Daoy (cell line): ENCODE measurements around the gene COMMD9. TPM values are rescaled to one million over a fixed set of nuclear protein-coding genes. Genes with fewer than 3 reads are reported as not detected.

ENCODE experiments used
- DNase-seq: peaks from one replicate; pipeline ENCODE4 v3.0.0-alpha.2; 2015; ENCODE audit warnings: low read depth
- total RNA-seq: library from RNA; depleted of rRNA; stranded (reverse); fragments of >200 nt; shearing (Covaris generic); gene quantifications from 2 replicates; pipeline ENCODE4 v1.2.3, GENCODE V29; 2014

The COMMD9 gene
- total RNA-seq, 1 experiment from 2014 or later, result 43.5 TPM

DNA sequence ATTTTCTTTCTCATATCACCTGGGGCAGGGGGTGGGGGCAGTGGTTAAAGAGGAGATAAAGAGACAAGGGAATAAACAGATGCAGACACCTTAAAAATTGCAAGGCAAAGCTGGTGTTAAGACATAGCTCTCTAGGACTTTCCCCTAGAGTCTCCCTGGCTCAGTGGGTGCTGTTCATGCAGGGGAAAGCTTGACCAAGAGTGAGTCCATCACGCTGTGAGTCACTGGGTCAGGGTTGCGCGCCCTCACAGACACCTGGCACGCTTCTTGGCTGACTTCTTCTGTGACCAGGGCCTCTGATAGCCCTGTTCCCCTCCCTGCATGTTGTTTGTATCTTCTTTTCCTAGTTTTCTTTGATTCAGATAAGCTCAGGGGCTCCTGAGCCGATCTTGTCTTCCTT, 31.9 kb downstream of the COMMD9 start:
- no peak for DNase-seq

DNA sequence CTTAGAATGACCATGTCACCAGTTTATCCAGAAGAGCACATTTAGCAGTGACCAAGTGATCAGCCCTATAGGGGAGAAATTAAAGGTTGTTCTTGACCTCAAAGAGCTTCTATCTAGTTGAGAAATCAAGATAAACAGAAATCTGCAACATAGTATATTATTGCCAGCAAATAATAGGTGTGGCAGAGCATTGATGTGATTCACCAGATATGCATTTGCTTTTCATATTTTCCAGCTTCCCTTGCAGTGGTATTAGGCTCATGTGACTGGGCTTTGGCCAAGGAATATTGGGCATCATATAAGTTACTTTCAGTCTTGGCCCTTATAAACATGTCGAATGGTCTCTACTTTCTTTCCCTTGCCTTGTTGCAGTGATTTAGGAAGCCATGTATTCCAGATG, 34.5 kb downstream of the COMMD9 start:
- DNase-seq, result no peak

DNA sequence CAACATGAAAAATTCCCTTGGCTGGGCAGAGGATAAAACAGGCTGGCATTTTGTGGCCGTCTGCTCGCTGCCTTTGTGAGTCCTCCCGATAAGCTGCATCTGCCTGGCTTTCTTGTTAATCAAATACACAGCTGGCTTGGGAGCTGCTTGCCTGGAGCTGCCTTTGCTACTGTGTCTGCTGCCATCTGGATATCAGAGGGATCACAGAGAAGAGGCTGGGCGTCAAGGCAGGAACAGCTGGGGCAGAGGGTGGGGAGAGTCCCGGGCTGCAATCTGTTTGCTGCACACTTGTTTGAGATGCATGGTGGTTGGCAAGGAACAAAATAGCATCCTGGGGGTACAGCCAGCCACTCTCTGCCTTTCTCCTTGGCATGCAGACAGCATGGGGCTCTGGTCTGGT, 36.0 kb downstream of the COMMD9 start:
- no peak for DNase-seq

DNA sequence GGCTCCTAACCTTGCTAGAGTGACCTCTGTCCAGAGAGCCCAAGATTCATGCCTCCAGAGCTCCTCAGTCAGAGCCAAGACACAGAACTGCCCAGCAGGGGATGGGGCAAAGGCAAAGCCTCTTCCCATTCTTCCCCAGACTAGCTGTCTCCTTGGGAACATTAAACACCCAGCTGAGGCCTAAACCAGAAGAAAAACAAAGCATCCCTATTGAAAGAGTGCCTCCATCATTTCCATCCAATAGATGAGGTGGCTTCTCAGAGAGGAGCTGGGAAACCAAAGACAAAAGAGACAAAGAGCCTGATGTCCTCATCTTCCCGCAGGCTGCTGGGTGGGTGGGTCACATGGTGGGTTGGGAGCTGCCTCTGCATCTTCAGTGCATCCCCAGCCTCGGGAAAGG, 37.4 kb downstream of the COMMD9 start:
- DNase-seq, result no peak

DNA sequence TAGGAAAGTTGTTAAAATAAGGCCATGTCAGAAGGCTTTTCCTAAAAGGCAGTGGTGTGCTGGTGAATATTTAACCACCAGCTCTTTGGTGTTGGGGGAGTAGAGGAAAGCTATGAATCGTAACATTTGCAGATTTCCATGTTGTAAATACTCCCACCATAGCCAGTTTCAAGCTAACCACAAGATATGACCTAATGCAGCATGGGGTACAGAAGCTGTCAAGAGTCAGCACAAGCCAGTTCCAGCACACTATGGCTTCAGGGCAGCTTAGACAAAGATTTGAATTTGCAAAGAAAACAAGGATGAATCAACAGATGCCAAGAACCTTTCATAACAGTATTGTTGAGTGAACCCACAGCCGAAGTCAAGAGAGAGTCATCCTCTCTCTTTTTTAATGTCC, 40.0 kb downstream of the COMMD9 start:
- DNase-seq, result peak; percentile 83

DNA sequence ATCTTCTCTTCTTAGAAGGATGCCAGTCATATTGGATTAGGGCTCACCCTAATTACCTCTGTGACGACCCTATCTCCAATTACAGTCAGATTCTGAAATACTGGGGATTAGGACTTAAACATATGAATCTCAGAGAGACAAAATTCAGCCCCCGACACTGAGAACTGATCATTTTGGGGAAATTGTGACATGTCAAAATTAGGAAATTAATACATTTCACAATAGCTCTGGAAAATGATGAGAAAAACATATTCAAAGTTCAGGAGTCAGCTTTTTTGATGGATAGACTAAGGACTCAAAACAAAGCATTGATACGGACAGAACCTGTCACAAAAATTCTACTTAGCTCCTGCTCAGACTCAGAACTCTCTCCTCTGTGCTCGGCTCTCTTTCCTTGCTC, 40.8 kb downstream of the COMMD9 start:
- no peak for DNase-seq

DNA sequence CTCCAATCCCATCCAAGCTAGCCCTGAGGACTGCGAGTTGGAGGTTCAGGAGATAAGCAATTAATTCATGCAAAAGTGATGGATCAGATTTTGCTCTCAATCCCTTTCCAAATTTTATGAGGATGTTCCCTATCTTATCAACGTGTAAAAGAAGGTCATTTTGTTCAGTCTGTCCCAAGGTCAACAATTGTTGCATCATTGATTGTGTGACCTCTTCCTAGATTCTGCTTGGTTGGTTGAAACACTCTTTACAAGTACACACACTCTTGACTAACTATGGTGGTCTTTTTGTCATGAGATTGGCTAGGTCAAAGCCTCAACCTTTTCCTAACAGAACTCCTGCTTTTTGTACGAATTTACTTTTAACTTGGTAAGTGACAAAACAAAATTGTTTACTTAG, 41.7 kb downstream of the COMMD9 start:
- no peak for DNase-seq

DNA sequence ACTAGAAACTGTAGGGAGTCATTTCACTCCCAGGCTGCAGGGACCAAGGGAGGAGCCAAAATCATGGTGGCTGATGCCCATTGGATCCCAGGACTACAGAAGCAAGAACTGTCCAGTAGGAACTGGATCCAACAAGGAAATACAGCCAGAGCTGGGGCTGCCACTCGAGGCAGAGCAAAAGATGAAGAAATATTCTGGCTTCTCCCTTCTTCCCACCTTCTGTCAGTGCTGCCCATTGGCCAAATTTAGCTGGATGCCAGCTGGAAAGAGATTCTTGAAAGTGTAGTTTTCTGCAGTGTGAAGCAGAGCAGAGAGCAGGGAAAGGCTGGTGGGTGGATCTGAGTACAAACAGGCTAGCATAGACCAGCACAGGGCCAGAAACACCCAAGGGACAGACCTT, 45.6 kb downstream of the COMMD9 start:
- no peak for DNase-seq

DNA sequence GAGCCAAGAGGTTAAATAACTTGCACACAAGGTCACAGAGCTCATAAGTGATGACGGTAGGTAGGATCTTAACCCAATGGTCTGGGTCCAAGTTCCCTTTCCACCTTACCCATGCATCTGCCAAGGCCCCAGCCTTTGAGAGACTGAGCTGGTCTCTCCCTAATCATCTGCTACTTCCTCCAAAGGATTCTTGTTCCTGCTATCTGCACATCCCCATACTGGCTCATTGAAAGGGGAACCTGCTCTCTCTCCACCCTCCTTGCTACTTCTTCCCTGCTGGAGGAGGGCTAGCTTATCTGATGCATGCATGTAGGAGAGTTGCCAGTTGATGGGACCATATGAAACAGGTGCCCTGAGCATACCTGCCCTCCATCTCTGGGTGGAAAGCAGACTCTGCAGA, 47.7 kb downstream of the COMMD9 start:
- no peak for DNase-seq

DNA sequence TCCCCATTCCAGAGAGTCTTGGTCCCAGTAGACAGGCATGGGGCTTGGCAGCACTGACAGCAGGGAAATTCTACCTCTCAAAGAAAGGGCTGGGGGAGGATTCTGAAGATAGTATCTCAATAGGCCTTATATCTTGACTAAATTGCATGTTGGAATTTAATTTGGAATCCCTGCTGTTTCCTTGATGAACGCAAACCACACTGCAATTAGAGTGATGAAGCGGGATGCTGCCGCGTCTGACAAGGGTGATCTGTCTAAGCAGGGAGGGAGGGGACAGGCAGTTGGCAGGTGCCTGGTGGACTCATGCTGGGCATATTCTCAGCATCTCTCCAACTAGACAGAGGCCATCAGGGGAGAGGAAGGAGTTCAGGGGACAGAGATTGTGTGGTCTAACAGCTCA, 48.4 kb downstream of the COMMD9 start:
- no peak for DNase-seq

DNA sequence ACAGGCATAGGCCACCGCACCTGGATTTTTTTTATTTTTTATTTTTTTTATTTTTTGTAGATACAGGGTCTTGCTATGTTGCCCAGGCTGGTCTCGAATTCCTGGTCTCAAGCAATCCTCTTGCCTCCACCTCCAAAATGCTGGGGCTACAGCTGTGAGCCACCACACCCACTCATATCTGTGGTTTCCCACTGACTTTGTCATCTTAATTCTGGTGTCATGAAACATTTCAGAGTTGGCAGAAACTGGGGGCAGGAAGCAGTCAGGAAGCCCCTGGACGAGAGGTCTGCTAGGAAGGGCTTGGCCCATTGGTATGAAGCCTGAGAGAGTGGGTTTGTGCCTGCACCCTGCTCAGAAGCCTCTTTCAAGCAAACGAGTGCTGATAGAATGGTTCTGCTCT, 49.1 kb downstream of the COMMD9 start:
- DNase-seq, result peak; percentile 30

DNA sequence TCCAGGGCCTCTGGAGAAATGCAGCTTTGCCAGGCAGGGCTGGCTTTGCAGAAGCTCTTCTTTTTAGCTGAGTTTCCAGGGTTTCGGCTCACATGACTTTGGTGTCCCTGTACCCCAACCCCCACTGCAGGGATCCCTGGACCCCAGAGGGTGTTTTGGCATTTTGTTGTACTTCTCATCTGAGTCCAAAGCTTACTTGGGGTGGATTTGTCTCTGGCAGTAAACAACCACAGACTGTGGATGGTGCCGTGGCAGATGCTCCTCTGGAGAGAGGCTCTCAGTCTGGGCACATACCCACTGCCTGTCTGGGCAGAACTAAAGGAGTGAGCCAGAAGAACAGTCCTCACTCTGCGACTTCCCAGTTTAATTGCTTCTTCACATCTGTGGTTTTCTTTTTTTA, 49.6 kb downstream of the COMMD9 start:
- no peak for DNase-seq

DNA sequence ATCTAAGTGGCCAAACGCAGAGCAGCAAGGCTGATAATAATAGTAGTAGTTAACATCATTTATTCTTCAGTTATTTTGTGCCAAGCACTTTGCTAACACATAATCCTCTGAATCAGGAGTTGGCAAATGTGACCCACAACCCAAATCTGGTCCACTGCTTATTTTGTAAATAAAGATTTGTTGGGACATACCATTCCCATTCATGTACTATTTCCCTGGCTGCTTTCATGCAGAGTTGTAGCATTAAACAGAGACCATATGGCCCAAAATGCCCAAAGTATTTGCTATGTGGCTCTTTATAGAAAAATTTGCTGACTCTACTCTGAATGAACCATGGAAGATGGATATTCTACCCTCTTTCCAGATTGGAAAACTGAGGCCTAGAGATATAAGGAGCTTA, 50.3 kb downstream of the COMMD9 start:
- DNase-seq, result no peak

DNA sequence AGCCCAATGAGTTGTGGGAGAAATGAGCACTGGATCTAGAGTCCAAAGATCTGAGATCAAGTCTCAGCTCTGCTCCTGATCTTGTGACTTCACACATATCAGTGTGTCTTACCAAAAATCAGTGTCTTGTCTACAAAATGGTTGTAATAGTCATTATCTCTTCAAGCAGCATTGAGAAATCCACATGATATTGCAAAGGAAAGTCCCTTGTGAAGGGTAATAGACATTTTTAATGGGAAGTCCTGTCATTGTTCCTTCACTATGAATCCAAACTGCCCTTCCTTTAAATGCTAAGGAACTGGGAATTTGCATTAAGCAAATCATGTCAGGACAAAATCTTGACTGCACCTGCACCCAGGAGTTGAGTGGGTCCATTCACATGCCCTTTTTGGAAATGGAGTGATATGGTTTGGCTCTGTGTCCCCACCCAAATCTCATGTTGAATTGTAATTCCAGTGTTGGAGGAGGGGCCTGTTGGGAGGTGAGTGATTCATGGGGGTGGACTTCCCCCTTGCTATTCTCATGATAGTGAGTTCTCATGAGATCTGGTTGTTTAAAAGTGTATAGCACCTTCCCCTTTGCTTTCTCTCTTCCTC, 51.1 kb downstream of the COMMD9 start:
- DNase-seq, result no peak

DNA sequence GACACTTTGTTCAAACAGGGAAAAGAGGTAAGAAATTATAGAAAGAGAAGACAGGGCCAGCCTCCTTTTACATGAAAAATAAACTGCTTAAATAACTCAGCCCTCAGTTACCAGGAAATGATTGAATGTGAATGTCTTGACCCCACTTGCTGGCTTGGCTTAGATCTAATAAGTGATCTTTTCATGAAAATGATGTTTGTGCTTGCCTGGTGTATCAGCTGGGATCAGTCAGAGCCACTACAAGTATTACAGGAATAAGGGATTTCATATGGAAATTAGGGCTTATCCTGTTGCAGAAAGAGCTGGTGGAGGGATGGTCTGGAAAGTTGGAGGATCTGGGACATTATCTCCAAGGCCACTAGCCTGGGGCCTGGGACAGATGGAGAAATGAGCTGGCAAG, 51.8 kb downstream of the COMMD9 start:
- DNase-seq, result no peak

DNA sequence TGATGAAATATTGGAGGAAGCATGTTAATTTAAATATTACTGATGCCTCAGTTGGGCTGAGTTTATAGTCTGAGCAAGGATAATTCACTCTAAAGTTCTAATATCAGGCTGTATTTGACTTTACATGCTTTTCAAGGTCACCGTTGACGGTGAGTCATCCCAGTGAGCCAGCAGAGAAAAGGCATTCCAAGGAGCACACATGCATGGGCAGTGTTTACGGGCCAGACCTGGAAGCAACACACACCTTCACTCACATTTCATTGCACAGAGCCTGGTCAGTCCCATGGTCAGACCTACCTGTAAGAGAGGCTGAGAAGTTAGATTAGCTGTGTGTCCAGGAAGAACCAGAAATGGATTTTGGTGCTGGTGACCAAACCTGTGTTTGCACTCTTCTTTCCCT, 53.5 kb downstream of the COMMD9 start:
- no peak for DNase-seq

DNA sequence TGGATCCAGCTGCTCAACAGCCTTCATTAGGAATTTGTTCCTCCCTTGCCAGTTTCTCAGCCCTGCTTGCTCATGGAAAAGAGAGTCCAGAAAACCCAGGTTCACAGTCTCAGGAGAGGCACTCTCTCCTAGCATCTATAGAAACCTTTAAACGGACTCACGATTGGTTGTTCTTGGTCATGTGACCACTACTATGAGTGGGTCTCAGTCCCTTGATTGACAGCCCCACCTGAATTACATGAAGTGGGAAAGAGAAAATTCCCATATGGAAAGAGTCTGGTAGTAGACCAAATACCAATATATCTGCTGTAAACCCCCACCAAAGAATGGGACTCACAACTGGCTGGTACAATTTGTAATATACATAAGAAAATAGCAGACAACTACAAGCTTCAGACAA, 54.4 kb downstream of the COMMD9 start:
- DNase-seq, result no peak

DNA sequence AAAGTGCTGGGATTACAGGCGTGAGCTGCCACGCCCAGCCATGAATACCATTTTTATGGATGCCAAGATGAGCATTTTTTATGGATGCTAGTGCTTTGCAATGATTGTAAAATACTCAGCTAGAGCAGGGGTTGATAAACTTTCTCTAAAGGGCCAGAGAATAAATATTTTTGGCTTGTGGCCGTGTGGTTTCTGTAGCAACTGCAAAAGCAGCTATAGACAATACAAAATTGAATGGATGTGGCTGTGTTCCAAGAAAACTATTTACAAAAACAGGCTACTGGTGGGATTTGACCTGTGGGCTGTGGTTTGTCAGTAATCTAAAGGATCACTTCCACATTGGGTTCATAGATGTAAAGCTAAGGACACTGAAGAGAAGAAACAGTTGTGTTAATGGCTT, 56.0 kb downstream of the COMMD9 start:
- no peak for DNase-seq

DNA sequence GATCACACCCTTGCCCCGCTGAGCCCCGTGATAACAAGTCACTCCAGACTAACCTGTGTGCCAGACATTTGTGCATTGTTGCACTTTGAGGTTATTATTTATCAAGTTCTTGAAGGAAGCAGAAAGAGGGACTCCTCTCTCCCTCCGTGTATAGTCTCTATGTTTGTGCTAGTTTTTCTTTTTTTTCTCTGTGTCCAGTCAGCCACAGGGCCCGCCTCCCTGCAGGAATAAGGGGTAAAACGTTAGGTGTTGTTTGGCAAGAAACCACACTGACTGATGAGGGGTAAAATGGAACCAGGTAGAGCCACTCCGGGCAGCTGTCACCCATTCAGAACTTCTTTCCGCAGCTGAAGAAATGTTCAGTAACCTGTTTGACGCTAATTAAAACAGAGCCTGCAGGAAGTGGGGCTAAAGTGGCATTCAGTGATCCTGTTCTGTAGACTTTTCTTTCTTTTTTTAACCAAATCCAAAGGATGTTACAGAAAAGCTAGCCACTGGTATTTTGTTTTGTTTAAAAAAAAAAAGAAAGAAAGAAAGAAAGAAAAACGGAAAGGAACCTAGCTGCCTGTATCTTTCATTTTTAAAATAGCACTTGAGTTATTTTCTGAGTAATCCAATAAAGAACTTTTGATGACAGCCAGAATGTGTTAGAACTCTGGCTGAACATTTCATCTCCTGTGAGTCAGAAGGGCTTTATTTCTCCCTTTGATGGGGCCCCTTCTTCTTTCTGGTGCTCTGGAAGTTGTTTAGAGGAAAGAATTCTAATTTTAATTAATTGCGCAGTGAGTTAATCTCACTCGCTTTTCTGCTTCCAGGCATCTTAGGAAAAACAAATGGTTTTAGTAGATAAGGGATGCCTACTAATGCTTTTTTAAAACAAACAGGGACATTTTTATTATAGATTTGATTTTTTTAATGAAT, 58.2 kb downstream of the COMMD9 start:
- DNase-seq, result no peak

DNA sequence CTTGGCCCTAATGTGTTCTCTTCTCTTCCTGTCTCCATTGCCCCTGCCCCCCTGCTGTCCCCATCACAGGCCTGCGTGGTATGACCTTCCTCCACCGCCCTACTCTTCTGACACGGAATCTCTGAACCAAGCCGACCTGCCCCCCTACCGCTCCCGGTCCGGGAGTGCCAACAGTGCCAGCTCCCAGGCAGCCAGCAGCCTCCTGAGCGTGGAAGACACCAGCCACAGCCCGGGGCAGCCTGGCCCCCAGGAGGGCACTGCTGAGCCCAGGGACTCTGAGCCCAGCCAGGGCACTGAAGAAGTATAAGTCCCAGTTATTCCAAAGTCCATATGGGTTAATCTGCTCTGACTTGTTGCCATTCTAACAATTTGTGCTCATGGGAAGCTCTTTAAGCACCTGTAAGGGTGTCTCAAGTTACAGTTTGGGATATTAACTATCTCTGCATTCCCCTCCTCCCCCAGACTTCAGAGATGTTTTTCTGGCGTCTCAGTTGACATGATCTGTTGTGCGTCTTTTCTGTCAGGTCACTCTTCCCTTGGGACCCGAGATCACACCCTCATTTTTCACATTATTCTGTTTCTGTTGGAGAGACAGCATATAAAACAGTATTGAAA, 60.0 kb downstream of the COMMD9 start:
- DNase-seq, result no peak

DNA sequence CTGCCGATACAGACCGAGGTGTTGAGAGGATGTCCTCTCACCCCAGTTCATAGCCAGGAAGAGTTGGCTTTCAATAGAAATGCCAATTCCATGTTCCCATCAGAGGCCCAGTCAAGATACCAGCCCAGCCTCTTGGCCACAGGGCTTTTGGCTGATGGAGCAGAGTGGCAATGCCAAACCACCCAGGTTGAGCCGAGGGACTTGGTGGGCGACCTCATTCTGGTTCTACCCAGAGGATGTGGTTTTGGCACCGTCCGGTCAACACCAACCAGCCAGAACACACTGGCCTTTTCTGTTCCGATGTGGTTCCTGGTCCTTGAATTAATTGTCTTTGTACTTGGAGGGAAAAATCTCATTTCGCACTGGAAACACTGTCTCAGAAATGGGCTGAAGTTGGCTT, 60.5 kb downstream of the COMMD9 start:
- no peak for DNase-seq

DNA sequence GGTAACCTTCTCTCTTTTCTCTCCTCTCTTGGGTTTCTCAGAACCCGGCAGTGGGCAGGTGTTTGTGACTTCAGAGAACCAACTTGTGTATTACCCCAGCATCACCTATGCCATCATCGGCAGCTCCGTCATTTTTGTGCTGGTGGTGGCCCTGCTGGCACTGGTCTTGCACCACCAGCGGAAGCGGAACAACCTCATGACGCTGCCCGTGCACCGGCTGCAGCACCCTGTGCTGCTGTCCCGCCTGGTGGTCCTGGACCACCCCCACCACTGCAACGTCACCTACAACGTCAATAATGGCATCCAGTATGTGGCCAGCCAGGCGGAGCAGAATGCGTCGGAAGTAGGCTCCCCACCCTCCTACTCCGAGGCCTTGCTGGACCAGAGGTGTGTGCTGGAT, 62.2 kb downstream of the COMMD9 start:
- DNase-seq, result no peak

DNA sequence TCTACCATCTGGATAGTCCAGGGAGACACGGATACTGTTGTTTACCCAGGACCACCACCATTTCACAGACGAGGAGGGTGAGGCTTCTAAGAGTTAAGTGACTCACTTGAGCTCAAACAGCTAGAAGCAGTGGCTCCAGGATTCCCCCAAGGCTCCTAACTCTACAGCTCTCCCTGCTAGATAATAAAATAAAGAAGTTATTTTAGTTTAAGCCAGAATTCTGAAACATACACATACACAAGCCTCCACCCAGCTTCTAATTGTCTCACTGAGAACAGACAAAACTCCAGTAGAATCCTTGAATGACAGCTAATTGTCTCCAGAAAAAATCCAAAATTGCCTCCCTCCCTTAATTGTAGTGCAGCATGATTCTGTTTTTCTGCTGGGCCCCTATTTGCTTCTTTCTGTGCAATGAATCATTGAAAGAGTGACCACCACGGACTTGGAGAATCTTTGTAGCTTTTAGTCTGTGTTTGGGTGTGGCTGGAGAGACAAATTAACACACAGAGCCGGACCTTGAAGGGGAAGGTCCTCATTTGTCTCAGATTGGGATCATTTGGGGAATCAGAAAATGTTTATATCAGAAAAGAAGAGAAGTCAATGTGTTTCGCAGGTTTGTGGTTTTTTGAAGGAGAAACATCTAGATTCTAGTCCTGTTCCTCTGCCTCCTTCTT, 64.9 kb downstream of the COMMD9 start:
- DNase-seq, result no peak
